HL-60 (cell line): ENCODE data around the gene ARHGAP26.

ENCODE experiments used
- GABPA ChIP-seq: IDR thresholded peaks from 2 replicates; pipeline ENCODE4 v1.6.1; 2012; ENCODE audit warnings: low read depth
- POLR2AphosphoS5 ChIP-seq: IDR thresholded peaks from 2 replicates; pipeline ENCODE4 v1.6.1; 2012; ENCODE audit warnings: low read depth

- no peak for TF ChIP-seq POLR2AphosphoS5
- TF ChIP-seq GABPA: no peak
Observed at GRCh38 chr5:142972064-142972570, 201.9 kb downstream of the ARHGAP26 start.
